Measurements from ENCODE around the gene C1orf74.

GRCh38 chr1:209741889-209742288, 42.5 kb downstream of the C1orf74 start:
- no peak for TF ChIP-seq CTCF (conservative IDR thresholded peaks at IDR 0.05 in 1 of 2, IDR thresholded peaks at IDR 0.05 in 1 of 2; ENCODE audit: extremely low read depth in 1 of 2, insufficient read depth in 1 of 2, low read depth in 1 of 2, low read length in 2 of 2)
- no peak for TF ChIP-seq EZH2 (IDR thresholded peaks at IDR 0.05; ENCODE audit: borderline replicate concordance, low read length)
